NCI-H146 (cell line): ENCODE measurements around the gene IFITM10.

Source experiments
- DNase-seq: peaks from one replicate; lab custom pipeline; 2025; lab: John Stamatoyannopoulos, UW

Gene IFITM10

GRCh38 chr11:1750481-1750839 lies at the start of gene IFITM10:
IFITM10 (minus strand) TSS chr11:1750595; CDS start chr11:1750442, 153 bp downstream.
- DNase-seq: no peak

- DNase-seq: no peak
These were observed 47.2 kb upstream of the IFITM10 start for GRCh38 chr11:1797391-1798125.

GRCh38 chr11:1796413-1797011 lies 46.1 kb upstream of the IFITM10 start:
- DNase-seq: no peak

- DNase-seq: no peak
These were observed 42.7 kb upstream of the IFITM10 start for GRCh38 chr11:1793081-1793480.

- DNase-seq: no peak
These were observed 42.1 kb upstream of the IFITM10 start for GRCh38 chr11:1792461-1792860.

GRCh38 chr11:1791912-1792311 lies 41.5 kb upstream of the IFITM10 start:
- no peak for DNase-seq

- DNase-seq: no peak
These were observed 36.1 kb upstream of the IFITM10 start for GRCh38 chr11:1786466-1786865.

- no peak for DNase-seq
These were observed 35.5 kb upstream of the IFITM10 start for GRCh38 chr11:1785749-1786413.

- DNase-seq: no peak
These were observed 34.6 kb upstream of the IFITM10 start for GRCh38 chr11:1784761-1785650.

GRCh38 chr11:1783725-1784529 lies 33.5 kb upstream of the IFITM10 start:
- DNase-seq: peak; percentile 73

- DNase-seq: no peak
These were observed 32.7 kb upstream of the IFITM10 start for GRCh38 chr11:1782831-1783724.

GRCh38 chr11:1782031-1782590 lies 31.7 kb upstream of the IFITM10 start:
- no peak for DNase-seq

- no peak for DNase-seq
These were observed 31.2 kb upstream of the IFITM10 start for GRCh38 chr11:1781593-1781975.

GRCh38 chr11:1780700-1781592 lies 30.6 kb upstream of the IFITM10 start:
- no peak for DNase-seq

GRCh38 chr11:1779806-1780699 lies 29.7 kb upstream of the IFITM10 start:
- DNase-seq: no peak

- no peak for DNase-seq
These were observed 28.8 kb upstream of the IFITM10 start for GRCh38 chr11:1779034-1779805.
